T-cell (primary cell): ENCODE measurements around the gene DUOX2. TPM values are rescaled to one million over a fixed set of nuclear protein-coding genes. Genes with fewer than 3 reads are reported as not detected.
"Not testable (repeated sequence)": the region's sequence is repeated elsewhere in the genome, so short reads cannot be mapped to it uniquely, and the experiment has no call there.

Experiments used
- ATAC-seq, 4 experiments: fragments of 200-7000 bp in 3 of 4; fragments of 150-1000 bp in 1 of 4; cut with Tn5 transposase; replicated peaks in 1 of 4; 1 replicate in 3 of 4; 2 replicates in 1 of 4; pipeline ENCODE4 v1.10.0; 2021; ENCODE audit warnings: moderate library complexity in 3 of 4, mild to moderate bottlenecking in 2 of 4, moderate number of reproducible peaks in 1 of 4
- CTCF ChIA-PET, 2 donors: fragments of 300-600 bp; sonication (Branson Sonifier 250); formaldehyde crosslinking; loops; one replicate each; lab custom pipeline; 2022; ENCODE audit warnings: antibody characterized with exemption in 2 of 2; lab: Charles Lee
- POLR2A ChIA-PET, 2 donors: fragments of 300-600 bp; sonication (Branson Sonifier 250); formaldehyde crosslinking; loops; one replicate each; lab custom pipeline; 2022; ENCODE audit warnings: antibody characterized with exemption in 2 of 2; lab: Charles Lee
- DNase-seq, 35 experiments: peaks; one replicate each; pipeline versions ENCODE4 v3.0.0 to v3.0.0-alpha.2; 2013 to 2023
- H3K27ac ChIP-seq: one replicate; pipeline ENCODE4 v1.5.1; 2013; ENCODE audit warnings: low read length
- H3K27me3 ChIP-seq, 2 experiments: replicated peaks in 1 of 2; 1 replicate in 1 of 2; 2 replicates in 1 of 2; pipeline versions ENCODE4 v1.6.1 to v1.7.0; 2013; ENCODE audit warnings: low read length in 1 of 2, mixed read lengths in 1 of 2; ENCODE audit not compliant: control insufficient read depth in 2 of 2, insufficient read depth in 2 of 2; ENCODE audit errors: extremely low read depth in 1 of 2
- H3K36me3 ChIP-seq, 2 donors: 1 replicate in 1 of 2; 2 replicates in 1 of 2; pipeline versions ENCODE4 v1.6.1 to v1.7.0; 2013; ENCODE audit warnings: low read length in 1 of 2; ENCODE audit not compliant: control insufficient read depth in 2 of 2, insufficient read depth in 1 of 2; ENCODE audit errors: extremely low read depth in 1 of 2
- H3K4me1 ChIP-seq, 2 experiments: 1 replicate in 1 of 2; 2 replicates in 1 of 2; pipeline versions ENCODE4 v1.6.1 to v1.7.0; 2013; ENCODE audit warnings: low read length in 2 of 2, mixed read lengths in 1 of 2; ENCODE audit not compliant: insufficient read depth in 2 of 2, control insufficient read depth in 1 of 2; ENCODE audit errors: extremely low read depth in 1 of 2
- H3K4me3 ChIP-seq, 2 donors: 1 replicate in 1 of 2; 2 replicates in 1 of 2; pipeline versions ENCODE4 v1.5.1 to v1.7.0; 2013; ENCODE audit warnings: mild to moderate bottlenecking in 2 of 2, low read length in 1 of 2, moderate library complexity in 1 of 2; ENCODE audit not compliant: control insufficient read depth in 1 of 2; ENCODE audit errors: extremely low read depth in 1 of 2
- H3K9me3 ChIP-seq: 2 replicates; pipeline ENCODE4 v1.7.0; 2013
- H3K27ac Mint-ChIP-seq, 2 donors: one replicate each; pipeline ENCODE4 v1.8.0; 2020 to 2021; ENCODE audit warnings: mild to moderate bottlenecking in 2 of 2, mixed read lengths in 2 of 2
- H3K27me3 Mint-ChIP-seq, 2 donors: one replicate each; pipeline ENCODE4 v1.8.0; 2021 to 2022; ENCODE audit warnings: mixed read lengths in 2 of 2
- H3K36me3 Mint-ChIP-seq: one replicate; pipeline ENCODE4 v1.8.0; 2021; ENCODE audit warnings: mixed read lengths
- H3K4me1 Mint-ChIP-seq, 3 donors: one replicate each; pipeline ENCODE4 v1.8.0; 2020 to 2022; ENCODE audit warnings: mixed read lengths in 3 of 3, mild to moderate bottlenecking in 1 of 3
- H3K4me3 Mint-ChIP-seq, 3 donors: one replicate each; pipeline ENCODE4 v1.8.0; 2020 to 2022; ENCODE audit warnings: mild to moderate bottlenecking in 3 of 3, mixed read lengths in 3 of 3, moderate library complexity in 3 of 3
- H3K9me3 Mint-ChIP-seq, 3 donors: one replicate each; pipeline ENCODE4 v1.8.0; 2020 to 2022; ENCODE audit warnings: mixed read lengths in 3 of 3
- WGBS: methylation state at CpG from one replicate; pipeline ENCODE4 v1.1.5; 2013; ENCODE audit warnings: missing lambda C conversion rate; ENCODE audit not compliant: insufficient coverage; 5-methylcytosine and 5-hydroxymethylcytosine counted together
- total RNA-seq, 35 experiments: library from RNA in 6 of 35; stranded (reverse) in 6 of 35; fragments of 120-200 nt in 1 of 35; gene quantifications; one replicate each; pipeline versions ENCODE4 v1.2.1 to v1.2.4 and lab custom pipeline; 2013 to 2026

The DUOX2 gene
- total RNA-seq, 5 donors from 2014 or later (not counting 1 experiment from before 2014, with no cell fraction given): 0.10 to 0.16 (median 0.12) TPM; not detected in 2

DNA sequence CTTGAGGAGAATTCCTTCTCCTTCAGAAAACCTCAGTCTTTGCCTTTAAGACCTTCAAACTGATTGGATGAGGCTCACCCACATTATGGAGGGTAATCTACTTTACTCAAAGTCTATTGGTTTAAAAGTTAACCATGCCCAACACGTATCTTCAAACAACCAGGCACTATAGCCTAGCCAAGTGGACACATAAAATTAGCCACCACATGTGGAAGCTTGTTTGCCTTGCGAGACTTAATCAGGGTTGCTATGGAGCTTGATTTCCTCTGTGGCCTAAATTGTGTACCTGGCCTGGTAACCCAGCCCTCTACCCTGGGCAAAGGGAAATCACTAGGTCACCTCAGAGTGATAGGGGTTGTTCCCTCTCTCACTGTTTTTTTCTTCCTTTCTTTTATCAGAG is 71.1 kb downstream of the DUOX2 start:
- CTCF ChIA-PET, H3K27me3 ChIP-seq, POLR2A ChIA-PET, ATAC-seq, H3K27ac ChIP-seq, H3K4me1 Mint-ChIP-seq, H3K9me3 ChIP-seq, H3K36me3 ChIP-seq, H3K4me3 ChIP-seq, H3K27me3 Mint-ChIP-seq, DNase-seq, H3K4me3 Mint-ChIP-seq, H3K36me3 Mint-ChIP-seq, H3K4me1 ChIP-seq, H3K9me3 Mint-ChIP-seq, H3K27ac Mint-ChIP-seq: not testable (repeated sequence)
- no CpG with 5 or more reads among the region's 2 CpGs for WGBS

Other genes with a start within 250 kb of the DUOX2 start
- not detected for gene TERB2, start 157.5 kb downstream of the DUOX2 start, total RNA-seq
- 1 to 10 TPM; 2.6 to 6.0 (median 5.1) TPM for gene SORD, start 91.0 kb downstream of the DUOX2 start, total RNA-seq
- gene DUOXA2, start 154 bp upstream of the DUOX2 start, total RNA-seq: not detected
- gene DUOXA1, start 15.7 kb upstream of the DUOX2 start, total RNA-seq: 1 to 10 TPM in 2 of 5 donors, under 1 TPM in 3; 0.40 to 1.6 (median 0.91) TPM
- gene DUOX1, start 15.8 kb upstream of the DUOX2 start, total RNA-seq: under 1 TPM in 4 of 5 donors, not detected in 1; 0.21 to 0.67 (median 0.34) TPM
- gene SHF, start 73.8 kb upstream of the DUOX2 start, total RNA-seq: 1 to 10 TPM; 5.1 to 6.5 (median 5.6) TPM
- gene SLC28A2, start 138.1 kb upstream of the DUOX2 start, total RNA-seq: not detected